Esophagus squamous epithelium (tissue), 4 donors: ENCODE measurements around the gene PAGE1.

Experiments used
- POLR2A ChIP-seq, 4 donors: fragments of 450-650 bp; IDR thresholded peaks; one replicate each; pipeline ENCODE4 v1.6.1; 2017; ENCODE audit warnings: antibody characterized with exemption in 4 of 4, mild to moderate bottlenecking in 4 of 4, moderate library complexity in 3 of 4
- TF ChIP-seq, protein P1 (sequence below), 6 experiments: fragments of 450-650 bp in 4 of 6; fragments of 200-600 bp in 2 of 6; sonication (generic) in 2 of 6; IDR thresholded peaks; one replicate each; pipeline ENCODE4 v1.5.1; 2016 to 2019; ENCODE audit warnings: antibody characterized with exemption in 6 of 6, mild to moderate bottlenecking in 4 of 6, moderate library complexity in 4 of 6

DNA sequence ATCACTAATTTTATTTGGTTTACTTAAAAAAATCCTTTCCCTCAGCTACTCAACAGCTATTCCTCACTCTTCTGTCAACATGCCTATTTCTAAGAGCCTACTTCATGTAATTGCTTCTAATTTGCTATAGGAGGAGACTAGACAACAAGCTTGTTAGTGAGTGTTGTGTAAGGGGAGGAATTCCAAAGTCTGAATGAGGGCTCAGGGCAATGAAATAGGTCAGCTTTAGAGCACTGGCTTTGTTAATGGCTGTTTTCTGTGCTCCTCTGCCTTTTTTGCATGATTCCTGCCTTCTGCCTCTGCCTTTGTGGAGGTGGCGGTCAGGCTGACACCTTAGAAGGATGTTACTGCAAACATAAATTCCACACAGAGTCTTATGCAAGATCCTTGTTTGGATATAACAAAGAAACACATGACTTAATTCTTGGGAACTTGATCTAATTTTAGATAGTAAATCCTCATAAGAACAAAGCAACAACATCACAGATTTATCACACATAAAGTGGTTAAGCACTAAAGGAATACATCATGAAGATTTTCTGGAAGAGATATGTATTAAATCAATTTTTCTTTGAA lies 15.0 kb upstream of the PAGE1 start:
- no peak for TF ChIP-seq POLR2A (IDR thresholded peaks at IDR 0.05)
- TF ChIP-seq, protein P1, sequence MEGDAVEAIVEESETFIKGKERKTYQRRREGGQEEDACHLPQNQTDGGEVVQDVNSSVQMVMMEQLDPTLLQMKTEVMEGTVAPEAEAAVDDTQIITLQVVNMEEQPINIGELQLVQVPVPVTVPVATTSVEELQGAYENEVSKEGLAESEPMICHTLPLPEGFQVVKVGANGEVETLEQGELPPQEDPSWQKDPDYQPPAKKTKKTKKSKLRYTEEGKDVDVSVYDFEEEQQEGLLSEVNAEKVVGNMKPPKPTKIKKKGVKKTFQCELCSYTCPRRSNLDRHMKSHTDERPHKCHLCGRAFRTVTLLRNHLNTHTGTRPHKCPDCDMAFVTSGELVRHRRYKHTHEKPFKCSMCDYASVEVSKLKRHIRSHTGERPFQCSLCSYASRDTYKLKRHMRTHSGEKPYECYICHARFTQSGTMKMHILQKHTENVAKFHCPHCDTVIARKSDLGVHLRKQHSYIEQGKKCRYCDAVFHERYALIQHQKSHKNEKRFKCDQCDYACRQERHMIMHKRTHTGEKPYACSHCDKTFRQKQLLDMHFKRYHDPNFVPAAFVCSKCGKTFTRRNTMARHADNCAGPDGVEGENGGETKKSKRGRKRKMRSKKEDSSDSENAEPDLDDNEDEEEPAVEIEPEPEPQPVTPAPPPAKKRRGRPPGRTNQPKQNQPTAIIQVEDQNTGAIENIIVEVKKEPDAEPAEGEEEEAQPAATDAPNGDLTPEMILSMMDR (IDR thresholded peaks at IDR 0.05), result no peak
